NCI-H2227 (cell line): Measurements from ENCODE around the gene PPP6C.

Experiments
- DNase-seq: peaks from one replicate; lab custom pipeline; 2025; ENCODE audit not compliant: unreplicated experiment; lab: John Stamatoyannopoulos, UW

The PPP6C gene

DNA sequence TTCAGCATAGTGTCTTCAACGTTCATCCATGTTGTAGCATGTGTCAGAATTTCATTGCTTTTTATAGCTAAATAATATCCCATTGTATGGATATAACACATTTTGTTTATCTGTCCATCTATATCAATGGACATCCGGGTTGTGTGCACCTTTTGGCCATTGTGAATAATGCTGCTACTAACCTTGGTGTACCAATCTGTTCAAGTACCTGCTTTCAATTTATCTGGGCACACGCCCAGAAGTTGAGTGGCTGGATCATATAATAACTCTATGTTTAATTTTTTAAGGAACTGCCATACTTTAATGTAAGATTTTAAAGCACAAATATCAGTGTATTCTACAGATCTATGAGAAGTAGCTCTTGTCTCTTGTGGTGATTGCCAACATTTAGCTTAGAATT is 89.8 kb downstream of the PPP6C start:
- no peak for DNase-seq
